OCI-LY1 (cell line): ENCODE data around the gene ALDH3A1.

Experiments used
- H2AFZ ChIP-seq: fragments of 200-600 bp; sonication (generic), shearing (Covaris generic); 2 replicates; pipeline ENCODE4 v1.6.0; 2014; ENCODE audit warnings: antibody characterized with exemption, mild to moderate bottlenecking, low read length
- H3F3A ChIP-seq: fragments of 200-600 bp; sonication (generic), shearing (Covaris generic); 2 replicates; pipeline ENCODE4 v1.6.0; 2014; ENCODE audit warnings: mild to moderate bottlenecking, antibody characterized with exemption, low read length, moderate library complexity; ENCODE audit not compliant: insufficient read depth
- H3K27ac ChIP-seq: fragments of 200-600 bp; sonication (generic); 2 replicates; pipeline ENCODE4 v1.5.1; 2014; ENCODE audit warnings: low read length, mixed run types, mild to moderate bottlenecking, low read depth; ENCODE audit not compliant: poor library complexity, severe bottlenecking
- H3K27me3 ChIP-seq: fragments of 200-600 bp; sonication (generic); 2 replicates; pipeline ENCODE4 v1.6.0; 2014; ENCODE audit warnings: antibody characterized with exemption, mild to moderate bottlenecking, low read length, moderate library complexity; ENCODE audit not compliant: insufficient read depth
- H3K36me3 ChIP-seq: fragments of 200-600 bp; sonication (generic); 2 replicates; pipeline ENCODE4 v1.6.1; 2014; ENCODE audit warnings: mild to moderate bottlenecking, antibody characterized with exemption, low read length, moderate library complexity, mixed read lengths; ENCODE audit not compliant: insufficient read depth
- H3K4me1 ChIP-seq: fragments of 200-600 bp; sonication (generic); 2 replicates; pipeline ENCODE4 v1.5.1; 2014; ENCODE audit warnings: mild to moderate bottlenecking, low read length, moderate library complexity; ENCODE audit not compliant: insufficient read depth, severe bottlenecking
- H3K4me2 ChIP-seq: fragments of 200-600 bp; sonication (generic), shearing (Covaris generic); 2 replicates; pipeline ENCODE4 v1.6.1; 2014; ENCODE audit warnings: low read length
- H3K4me3 ChIP-seq: fragments of 200-600 bp; sonication (generic); 2 replicates; pipeline ENCODE4 v1.5.1; 2014; ENCODE audit warnings: low read length, low read depth, mild to moderate bottlenecking, mixed read lengths; ENCODE audit not compliant: poor library complexity, severe bottlenecking
- H3K79me2 ChIP-seq: fragments of 200-600 bp; shearing (Covaris generic); 2 replicates; pipeline ENCODE4 v1.6.1; 2016; ENCODE audit warnings: mixed run types, low read length, mixed read lengths; ENCODE audit not compliant: insufficient read depth
- H3K9ac ChIP-seq: fragments of 200-600 bp; sonication (generic), shearing (Covaris generic); 2 replicates; pipeline ENCODE4 v1.6.1; 2014; ENCODE audit warnings: mild to moderate bottlenecking, low read length, mixed read lengths
- H3K9me2 ChIP-seq: fragments of 200-600 bp; sonication (generic), shearing (Covaris generic); 2 replicates; pipeline ENCODE4 v1.6.1; 2014; ENCODE audit warnings: low read depth, mild to moderate bottlenecking, low read length, mixed read lengths
- H3K9me3 ChIP-seq: fragments of 200-600 bp; shearing (Covaris generic); 2 replicates; pipeline ENCODE4 v1.6.1; 2014; ENCODE audit warnings: low read length, mixed read lengths
- H4K20me1 ChIP-seq: fragments of 200-600 bp; sonication (generic), shearing (Covaris generic); 2 replicates; pipeline ENCODE4 v1.6.0; 2016; ENCODE audit warnings: mild to moderate bottlenecking, low read length; ENCODE audit not compliant: insufficient read depth
- CTCF ChIP-seq: fragments of 200-600 bp; sonication (generic), shearing (Covaris generic); IDR thresholded peaks from 2 replicates; pipeline ENCODE4 v1.5.1; 2017; ENCODE audit warnings: mild to moderate bottlenecking, antibody characterized with exemption, low read length, moderate library complexity, mixed read lengths
- EZH2 ChIP-seq: fragments of 200-600 bp; sonication (generic), shearing (Covaris generic); IDR thresholded peaks from 2 replicates; pipeline ENCODE4 v1.8.0; 2017; ENCODE audit warnings: borderline replicate concordance, mixed run types, mild to moderate bottlenecking, antibody characterized with exemption, low read length, moderate library complexity, mixed read lengths

The ALDH3A1 gene

GRCh38 chr17:19728084-19728495 is 20.0 kb downstream of the ALDH3A1 start:
- Histone ChIP-seq H3K9me2 (no peaks in the 10 kb centered on the region), H4K20me1 (no peaks in the 10 kb centered on the region), H2AFZ (no peak overlapping the region), H3K36me3 (no peaks in the 10 kb centered on the region), H3K27me3 (no peaks in the 10 kb centered on the region; the same call in 1 of the 2 replicates), H3K79me2 (no peaks in the 10 kb centered on the region), H3K4me2 (no peak overlapping the region), H3K27ac (no peak overlapping the region), H3K4me1 (peaks cover 10% of the 10 kb centered on the region), H3K4me3 (no peak overlapping the region), H3K9me3 (no peaks in the 10 kb centered on the region), H3F3A (no peaks in the 10 kb centered on the region), H3K9ac (no peak overlapping the region)
- TF ChIP-seq EZH2, result no peak
- TF ChIP-seq CTCF, result no peak

GRCh38 chr17:19727501-19728078 is 20.5 kb downstream of the ALDH3A1 start:
- H3K4me1 ChIP-seq, result peaks cover 10% of the 10 kb centered on the region
- H3K4me3 ChIP-seq, result no peak overlapping the region
- H3K36me3 ChIP-seq, result no peaks in the 10 kb centered on the region
- H3F3A ChIP-seq, result no peaks in the 10 kb centered on the region
- H3K27ac ChIP-seq, result no peak overlapping the region
- no peaks in the 10 kb centered on the region for H3K9me2 ChIP-seq
- no peak overlapping the region for H3K9ac ChIP-seq
- no peaks in the 10 kb centered on the region for H4K20me1 ChIP-seq
- no peak overlapping the region for H3K4me2 ChIP-seq
- H3K9me3 ChIP-seq, result no peaks in the 10 kb centered on the region
- TF ChIP-seq EZH2 (no peak), CTCF (no peak)
- no peaks in the 10 kb centered on the region; the same call in 1 of the 2 replicates for H3K27me3 ChIP-seq
- no peaks in the 10 kb centered on the region for H3K79me2 ChIP-seq
- H2AFZ ChIP-seq, result no peak overlapping the region

- H3K79me2 ChIP-seq, result no peaks in the 10 kb centered on the region
- no peak overlapping the region for H2AFZ ChIP-seq
- no peaks in the 10 kb centered on the region for H3K9me2 ChIP-seq
- TF ChIP-seq EZH2 (no peak), CTCF (no peak)
- peaks cover 10% of the 10 kb centered on the region for H3K4me1 ChIP-seq
- H3K4me2 ChIP-seq, result no peak overlapping the region
- H3K9me3 ChIP-seq, result no peaks in the 10 kb centered on the region
- no peak overlapping the region for H3K4me3 ChIP-seq
- no peak overlapping the region for H3K9ac ChIP-seq
- H3K27me3 ChIP-seq, result no peaks in the 10 kb centered on the region; the same call in 1 of the 2 replicates
- H3K27ac ChIP-seq, result no peak overlapping the region
- no peaks in the 10 kb centered on the region for H3K36me3 ChIP-seq
- no peaks in the 10 kb centered on the region for H4K20me1 ChIP-seq
- no peaks in the 10 kb centered on the region for H3F3A ChIP-seq
These were observed 21.3 kb downstream of the ALDH3A1 start for GRCh38 chr17:19726631-19727376.
